HCT116 (cell line): ENCODE measurements around the gene SRRM1. TPM values are rescaled to one million over a fixed set of nuclear protein-coding genes. Genes with fewer than 3 reads are reported as not detected.

Source experiments
- ATAC-seq: fragments of 200-7000 bp; cut with Tn5 transposase; 2 replicates; pipeline ENCODE4 v1.9.1; 2020; ENCODE audit warnings: mild to moderate bottlenecking, moderate library complexity
- BruUV-seq: library from RNA; stranded (reverse); fragments of 400-500 nt; replicated peaks from 2 replicates; lab custom pipeline; 2021; lab: Mats Ljungman, UMichigan
- CTCF ChIA-PET: fragments of 300-600 bp; sonication (Branson Sonifier 250); formaldehyde crosslinking; loops from one replicate; lab custom pipeline; 2021; ENCODE audit warnings: antibody characterized with exemption; lab: Charles Lee
- POLR2A ChIA-PET: fragments of 300-600, 350-600 bp; sonication (Branson Sonifier 250); formaldehyde crosslinking; loops from one replicate; lab custom pipeline; 2021; ENCODE audit warnings: antibody characterized with exemption; lab: Charles Lee
- RAD21 ChIA-PET, 2 experiments: fragments of 300-600 bp; sonication (Branson Sonifier 250); formaldehyde crosslinking; loops; one replicate each; lab custom pipeline; 2023; ENCODE audit warnings: low total read pairs in 2 of 2; ENCODE audit not compliant: uncharacterized antibody in 2 of 2, unreplicated experiment in 2 of 2, low non-redundant PET in 1 of 2; lab: Charles Lee
- DNase-seq: peaks from one replicate; pipeline ENCODE4 v3.0.0-alpha.2; 2010; ENCODE audit warnings: low read depth, low spot score
- H2AFZ ChIP-seq: fragments of 200-600 bp; shearing (Covaris generic), sonication (generic); 2 replicates; pipeline ENCODE4 v1.6.1; 2017; ENCODE audit warnings: low read depth, mixed run types, mixed read lengths, antibody characterized with exemption, low read length; ENCODE audit not compliant: poor library complexity, severe bottlenecking
- H3K27ac ChIP-seq: 2 replicates; pipeline ENCODE4 v1.5.1; 2012; ENCODE audit warnings: low read depth, low read length
- H3K27me3 ChIP-seq: fragments of 200-600 bp; sonication (generic); 2 replicates; pipeline ENCODE4 v1.6.1; 2016; ENCODE audit warnings: mixed run types, low read length, mixed read lengths; ENCODE audit not compliant: insufficient read depth
- H3K36me3 ChIP-seq, 2 experiments: fragments of 200-500 bp in 1 of 2; fragments of 200-600 bp in 1 of 2; sonication (Bioruptor generic) in 1 of 2; sonication (generic) in 1 of 2; 2 replicates each; pipeline versions ENCODE4 v1.5.1 to v1.6.1; 2014 to 2016; ENCODE audit warnings: low read length in 2 of 2, inconsistent platforms in 1 of 2, mixed read lengths in 1 of 2, mixed run types in 1 of 2; ENCODE audit not compliant: insufficient read depth in 2 of 2, control insufficient read depth in 1 of 2
- H3K4me1 ChIP-seq, 2 experiments: fragments of 200-600 bp in 1 of 2; sonication (generic) in 1 of 2; 2 replicates each; pipeline versions ENCODE4 v1.5.1 to v1.6.1; 2012 to 2017; ENCODE audit warnings: low read length in 2 of 2, inconsistent platforms in 1 of 2, mild to moderate bottlenecking in 1 of 2, mixed read lengths in 1 of 2, mixed run types in 1 of 2, moderate library complexity in 1 of 2; ENCODE audit not compliant: insufficient read depth in 2 of 2, control insufficient read depth in 1 of 2
- H3K4me2 ChIP-seq: fragments of 200-600 bp; sonication (generic); 2 replicates; pipeline ENCODE4 v1.6.1; 2017; ENCODE audit warnings: mixed run types, low read length, mixed read lengths
- H3K4me3 ChIP-seq, 2 experiments: fragments of 200-600 bp in 1 of 2; sonication (generic) in 1 of 2; replicated peaks in 1 of 2; 2 replicates each; pipeline ENCODE4 v1.5.1; 2011 to 2016; ENCODE audit warnings: low read length in 2 of 2, control low read depth in 1 of 2, low read depth in 1 of 2, mild to moderate bottlenecking in 1 of 2, mixed read lengths in 1 of 2, mixed run types in 1 of 2
- H3K79me2 ChIP-seq: fragments of 200-600 bp; sonication (generic); 2 replicates; pipeline ENCODE4 v1.6.1; 2017; ENCODE audit warnings: mild to moderate bottlenecking, mixed run types, low read length, moderate library complexity, mixed read lengths; ENCODE audit not compliant: insufficient read depth
- H3K9ac ChIP-seq: fragments of 200-600 bp; sonication (generic); 2 replicates; pipeline ENCODE4 v1.6.1; 2016; ENCODE audit warnings: low read length, mixed read lengths
- H3K9me2 ChIP-seq: fragments of 200-600 bp; sonication (generic), shearing (Covaris generic); 2 replicates; pipeline ENCODE4 v1.6.1; 2017; ENCODE audit warnings: mixed run types, mild to moderate bottlenecking, moderate library complexity; ENCODE audit not compliant: insufficient read depth
- H3K9me3 ChIP-seq, 2 experiments: fragments of 200-500 bp in 1 of 2; fragments of 200-600 bp in 1 of 2; sonication (Bioruptor generic) in 1 of 2; sonication (generic) in 1 of 2; 2 replicates each; pipeline ENCODE4 v1.6.1; 2014 to 2017; ENCODE audit warnings: low read length in 2 of 2, mixed read lengths in 2 of 2, inconsistent platforms in 1 of 2, low read depth in 1 of 2, mild to moderate bottlenecking in 1 of 2, mixed run types in 1 of 2, moderate library complexity in 1 of 2; ENCODE audit not compliant: control insufficient read depth in 1 of 2, insufficient read depth in 1 of 2
- H4K20me1 ChIP-seq: fragments of 200-600 bp; sonication (generic), shearing (Covaris generic); 2 replicates; pipeline ENCODE4 v1.6.1; 2017; ENCODE audit warnings: mixed run types, mild to moderate bottlenecking, moderate library complexity; ENCODE audit not compliant: insufficient read depth
- ATF3 ChIP-seq: IDR thresholded peaks from 2 replicates; pipeline ENCODE4 v1.6.1; 2012
- CBX3 ChIP-seq: IDR thresholded peaks from 2 replicates; pipeline ENCODE4 v1.6.1; 2012; ENCODE audit warnings: low read depth
- EGR1 ChIP-seq: IDR thresholded peaks from 2 replicates; pipeline ENCODE4 v1.6.1; 2012; ENCODE audit warnings: low read depth
- ELF1 ChIP-seq: IDR thresholded peaks from 2 replicates; pipeline ENCODE4 v1.6.1; 2012; ENCODE audit warnings: low read depth, borderline replicate concordance
- EZH2 ChIP-seq: fragments of 200-600 bp; sonication (generic); IDR thresholded peaks from 2 replicates; pipeline ENCODE4 v1.6.1; 2017; ENCODE audit warnings: antibody characterized with exemption, mixed run types
- JUND ChIP-seq: IDR thresholded peaks from 2 replicates; pipeline ENCODE4 v1.6.1; 2012
- MAX ChIP-seq: IDR thresholded peaks from 2 replicates; pipeline ENCODE4 v1.6.1; 2012
- POLR2A ChIP-seq: IDR thresholded peaks from 2 replicates; pipeline ENCODE4 v1.7.0; 2011; ENCODE audit warnings: borderline replicate concordance; ENCODE audit not compliant: insufficient read depth, insufficient read length; ENCODE audit errors: extremely low read depth
- REST ChIP-seq: IDR thresholded peaks from 2 replicates; pipeline ENCODE4 v1.6.1; 2012; ENCODE audit warnings: low read depth
- SIN3A ChIP-seq: IDR thresholded peaks from 2 replicates; pipeline ENCODE4 v1.6.1; 2012; ENCODE audit warnings: low read depth
- YY1 ChIP-seq: IDR thresholded peaks from 2 replicates; pipeline ENCODE4 v1.6.1; 2011; ENCODE audit warnings: low read length, low read depth, moderate library complexity, mild to moderate bottlenecking; ENCODE audit not compliant: insufficient replicate concordance; ENCODE audit errors: extremely low read depth
- ZBTB33 ChIP-seq: IDR thresholded peaks from 2 replicates; pipeline ENCODE4 v1.6.1; 2011; ENCODE audit warnings: mild to moderate bottlenecking, low read length, moderate library complexity; ENCODE audit not compliant: insufficient replicate concordance; ENCODE audit errors: extremely low read depth
- ZFX ChIP-seq: fragments of 450-650 bp; IDR thresholded peaks from 2 replicates; pipeline ENCODE4 v1.6.1; 2017
- intact Hi-C: fragments of 100-400 bp; cut with micrococcal nuclease; formaldehyde crosslinking; loops from 2 replicates; pipeline ENCODE4 v1.10.0; 2022
- total RNA-seq: library from RNA; stranded (reverse); gene quantifications from one replicate; pipeline ENCODE4 v1.2.1, GENCODE V29; 2021; ENCODE audit not compliant: unreplicated experiment

SRRM1 gene
- total RNA-seq, 1 experiment from 2014 or later: 184 TPM

GRCh38 chr1:24707687-24708086, 64.6 kb downstream of the SRRM1 start:
- peak; percentile 52 for ATAC-seq

More at GRCh38 chr1:24707687-24708086, 64.6 kb downstream of the SRRM1 start:
- H3K9me3 ChIP-seq: no peaks in the 10 kb centered on the region
- no peaks in the 10 kb centered on the region for H4K20me1 ChIP-seq
- POLR2A ChIA-PET: no interaction called here
- H3K79me2 ChIP-seq: no peaks in the 10 kb centered on the region
- no peaks in the 10 kb centered on the region for H3K27me3 ChIP-seq
- H3K4me2 ChIP-seq: peak overlapping the region; percentile 43
- RAD21 ChIA-PET: interaction anchor here in 1 of 2 experiments (0.7 kb wide), 1 partner anchor 37 kb away, joined by 6 read pairs; the partner anchor contains the start of gene CLIC4
- no peaks in the 10 kb centered on the region for H3K9me2 ChIP-seq
- no peaks in the 10 kb centered on the region for H3K36me3 ChIP-seq
- peak; percentile 51 for DNase-seq
- H3K4me1 ChIP-seq: peaks cover 21 to 61% of the 10 kb centered on the region in 2 experiments
- H3K4me3 ChIP-seq: no peak overlapping the region
- H2AFZ ChIP-seq: no peak overlapping the region
- no peak overlapping the region for H3K27ac ChIP-seq
- no TSS peak for BruUV-seq
- 0 out of 2 replicates have a peak overlapping the region, but pooled peaks have one; percentile 7 for H3K9ac ChIP-seq
- intact Hi-C loops: no loop called here
- no peak for TF ChIP-seq SIN3A
- no peak for TF ChIP-seq CBX3
- no peak for TF ChIP-seq EGR1
- TF ChIP-seq ZBTB33: no peak
- no peak for TF ChIP-seq ZFX
- TF ChIP-seq YY1: no peak
- TF ChIP-seq REST: no peak
- no peak for TF ChIP-seq ATF3
- TF ChIP-seq POLR2A: no peak
- TF ChIP-seq MAX: no peak
- no peak for TF ChIP-seq JUND
- no peak for TF ChIP-seq EZH2
- no peak for TF ChIP-seq ELF1
- CTCF ChIA-PET: interaction anchor here (0.6 kb wide), 1 partner anchor 33 kb away, joined by 4 read pairs; no protein-coding TSS in a partner anchor
